HEK293 (cell line): Measurements from ENCODE around the gene CLSTN1.

Experiments used
- CTCF ChIA-PET: fragments of 350-600 bp; formaldehyde crosslinking; extraction: SDS; loops from one replicate; lab custom pipeline; 2021; ENCODE audit warnings: antibody characterized with exemption; lab: Yijun Ruan, JAX
- POLR2A ChIA-PET: fragments of 300-600 bp; formaldehyde crosslinking; extraction: SDS; loops from one replicate; lab custom pipeline; 2020; ENCODE audit warnings: antibody characterized with exemption, inconsistent platforms; lab: Yijun Ruan, JAX
- H3K27ac ChIP-seq: fragments of 200-500 bp; sonication (Bioruptor generic); 2 replicates; pipeline ENCODE4 v1.5.1; 2014; ENCODE audit warnings: low read depth, low read length, control low read depth, inconsistent platforms; ENCODE audit errors: extremely low read depth
- H3K36me3 ChIP-seq, 2 experiments: fragments of 200-500 bp in 1 of 2; sonication (Bioruptor generic) in 1 of 2; 1 replicate in 1 of 2; 2 replicates in 1 of 2; pipeline ENCODE4 v1.5.1; 2014 to 2017; ENCODE audit warnings: inconsistent platforms in 2 of 2, low read length in 2 of 2; ENCODE audit not compliant: control insufficient read depth in 2 of 2, insufficient read depth in 1 of 2
- H3K4me1 ChIP-seq: fragments of 200-500 bp; sonication (Bioruptor generic); 2 replicates; pipeline ENCODE4 v1.5.1; 2014; ENCODE audit warnings: mild to moderate bottlenecking, low read length, inconsistent platforms; ENCODE audit not compliant: control insufficient read depth, insufficient read depth
- H3K4me3 ChIP-seq: 2 replicates; pipeline ENCODE4 v1.5.1; 2011; ENCODE audit warnings: low read depth, mild to moderate bottlenecking, control low read depth, low read length, moderate library complexity
- H3K9me3 ChIP-seq: fragments of 200-500 bp; sonication (Bioruptor generic); 2 replicates; pipeline ENCODE4 v1.5.1; 2014; ENCODE audit warnings: low read depth, low read length, inconsistent platforms; ENCODE audit not compliant: control insufficient read depth, insufficient read depth
- ELK4 ChIP-seq: IDR thresholded peaks from 2 replicates; pipeline ENCODE4 v1.6.1; 2011; ENCODE audit warnings: mild to moderate bottlenecking, low read depth, low read length, borderline replicate concordance
- GLIS1 ChIP-seq: fragments of 450-650 bp; formaldehyde crosslinking; IDR thresholded peaks from 2 replicates; pipeline ENCODE4 v1.5.1; 2016; ENCODE audit warnings: missing biosample characterization, missing genetic modification characterization
- GLIS2 ChIP-seq: fragments of 450-650 bp; formaldehyde crosslinking; IDR thresholded peaks from 2 replicates; pipeline ENCODE4 v1.5.1; 2016; ENCODE audit warnings: missing biosample characterization, missing genetic modification characterization
- SCRT2 ChIP-seq: fragments of 450-650 bp; formaldehyde crosslinking; IDR thresholded peaks from 2 replicates; pipeline ENCODE4 v1.5.1; 2016; ENCODE audit warnings: missing biosample characterization, missing genetic modification characterization
- YY1 ChIP-seq: fragments of 450-650 bp; formaldehyde crosslinking; IDR thresholded peaks from 2 replicates; pipeline ENCODE4 v1.5.1; 2018; ENCODE audit warnings: missing biosample characterization, missing genetic modification characterization
- ZIC2 ChIP-seq: fragments of 450-650 bp; formaldehyde crosslinking; IDR thresholded peaks from 2 replicates; pipeline ENCODE4 v1.5.1; 2016; ENCODE audit warnings: missing biosample characterization, missing genetic modification characterization
- ZNF132 ChIP-seq: fragments of 450-650 bp; formaldehyde crosslinking; IDR thresholded peaks from 2 replicates; pipeline ENCODE4 v1.5.1; 2017; ENCODE audit warnings: missing biosample characterization, missing genetic modification characterization, borderline replicate concordance
- ZNF18 ChIP-seq: fragments of 450-650 bp; formaldehyde crosslinking; IDR thresholded peaks from 2 replicates; pipeline ENCODE4 v1.5.1; 2016; ENCODE audit warnings: missing biosample characterization, missing genetic modification characterization
- ZNF19 ChIP-seq: fragments of 450-650 bp; formaldehyde crosslinking; IDR thresholded peaks from 2 replicates; pipeline ENCODE4; 2016; ENCODE audit warnings: missing biosample characterization, missing genetic modification characterization, low read depth
- ZNF223 ChIP-seq: fragments of 450-650 bp; formaldehyde crosslinking; IDR thresholded peaks from 2 replicates; pipeline ENCODE4 v1.5.1; 2016; ENCODE audit warnings: missing biosample characterization, missing genetic modification characterization
- ZNF239 ChIP-seq: fragments of 450-650 bp; formaldehyde crosslinking; IDR thresholded peaks from 2 replicates; pipeline ENCODE4 v1.5.1; 2016; ENCODE audit warnings: missing biosample characterization, missing genetic modification characterization
- ZNF354C ChIP-seq: fragments of 450-650 bp; formaldehyde crosslinking; IDR thresholded peaks from 2 replicates; pipeline ENCODE4 v1.5.1; 2016; ENCODE audit warnings: missing biosample characterization, missing genetic modification characterization, low read depth, borderline replicate concordance
- ZNF404 ChIP-seq: fragments of 450-650 bp; formaldehyde crosslinking; IDR thresholded peaks from 2 replicates; pipeline ENCODE4 v1.5.1; 2017; ENCODE audit warnings: missing biosample characterization, missing genetic modification characterization
- ZNF548 ChIP-seq: fragments of 450-650 bp; formaldehyde crosslinking; IDR thresholded peaks from 2 replicates; pipeline ENCODE4 v1.5.1; 2016; ENCODE audit warnings: missing biosample characterization, missing genetic modification characterization
- ZNF600 ChIP-seq: fragments of 450-650 bp; formaldehyde crosslinking; IDR thresholded peaks from 2 replicates; pipeline ENCODE4 v1.5.1; 2016; ENCODE audit warnings: missing biosample characterization, missing genetic modification characterization
- ZNF776 ChIP-seq: fragments of 450-650 bp; formaldehyde crosslinking; IDR thresholded peaks from 2 replicates; pipeline ENCODE4 v1.5.0; 2017; ENCODE audit warnings: missing biosample characterization, missing genetic modification characterization, borderline replicate concordance
- ZNF792 ChIP-seq: fragments of 450-650 bp; formaldehyde crosslinking; IDR thresholded peaks from 2 replicates; pipeline ENCODE4 v1.5.1; 2016; ENCODE audit warnings: missing biosample characterization, missing genetic modification characterization
- ZNF837 ChIP-seq: fragments of 450-650 bp; formaldehyde crosslinking; IDR thresholded peaks from 2 replicates; pipeline ENCODE4 v1.5.1; 2016; ENCODE audit warnings: missing biosample characterization, missing genetic modification characterization
- TF ChIP-seq, protein P1 (sequence below): fragments of 450-650 bp; formaldehyde crosslinking; IDR thresholded peaks from 2 replicates; pipeline ENCODE4 v1.5.1; 2016; ENCODE audit warnings: missing biosample characterization, missing genetic modification characterization, borderline replicate concordance
- TF ChIP-seq, protein P2 (sequence below): fragments of 450-650 bp; formaldehyde crosslinking; IDR thresholded peaks from 2 replicates; pipeline ENCODE4 v1.5.1; 2016; ENCODE audit warnings: missing biosample characterization, missing genetic modification characterization
- TF ChIP-seq, protein P3 (sequence below): fragments of 450-650 bp; formaldehyde crosslinking; IDR thresholded peaks from 2 replicates; pipeline ENCODE4 v1.5.1; 2016; ENCODE audit warnings: missing biosample characterization, missing genetic modification characterization

The CLSTN1 gene

GRCh38 chr1:9871707-9872425, 48.1 kb upstream of the CLSTN1 start:
- Histone ChIP-seq H3K27ac (no peak overlapping the region), H3K4me3 (no peak overlapping the region), H3K9me3 (no peaks in the 10 kb centered on the region), H3K4me1 (no peaks in the 10 kb centered on the region; the same call in 1 of the 2 replicates), H3K36me3 (peaks cover 0 to 19% of the 10 kb centered on the region in 2 experiments; a peak in 1 of 3 replicates)
- CTCF ChIA-PET, result interaction anchor here (1.4 to 4.4 kb wide), 4 partner anchors 8 to 558 kb away, joined by 4 to 22 read pairs (median 6); partner anchors contain the start of gene CENPS
- POLR2A ChIA-PET, result no interaction called here
- TF ChIP-seq, protein P1, sequence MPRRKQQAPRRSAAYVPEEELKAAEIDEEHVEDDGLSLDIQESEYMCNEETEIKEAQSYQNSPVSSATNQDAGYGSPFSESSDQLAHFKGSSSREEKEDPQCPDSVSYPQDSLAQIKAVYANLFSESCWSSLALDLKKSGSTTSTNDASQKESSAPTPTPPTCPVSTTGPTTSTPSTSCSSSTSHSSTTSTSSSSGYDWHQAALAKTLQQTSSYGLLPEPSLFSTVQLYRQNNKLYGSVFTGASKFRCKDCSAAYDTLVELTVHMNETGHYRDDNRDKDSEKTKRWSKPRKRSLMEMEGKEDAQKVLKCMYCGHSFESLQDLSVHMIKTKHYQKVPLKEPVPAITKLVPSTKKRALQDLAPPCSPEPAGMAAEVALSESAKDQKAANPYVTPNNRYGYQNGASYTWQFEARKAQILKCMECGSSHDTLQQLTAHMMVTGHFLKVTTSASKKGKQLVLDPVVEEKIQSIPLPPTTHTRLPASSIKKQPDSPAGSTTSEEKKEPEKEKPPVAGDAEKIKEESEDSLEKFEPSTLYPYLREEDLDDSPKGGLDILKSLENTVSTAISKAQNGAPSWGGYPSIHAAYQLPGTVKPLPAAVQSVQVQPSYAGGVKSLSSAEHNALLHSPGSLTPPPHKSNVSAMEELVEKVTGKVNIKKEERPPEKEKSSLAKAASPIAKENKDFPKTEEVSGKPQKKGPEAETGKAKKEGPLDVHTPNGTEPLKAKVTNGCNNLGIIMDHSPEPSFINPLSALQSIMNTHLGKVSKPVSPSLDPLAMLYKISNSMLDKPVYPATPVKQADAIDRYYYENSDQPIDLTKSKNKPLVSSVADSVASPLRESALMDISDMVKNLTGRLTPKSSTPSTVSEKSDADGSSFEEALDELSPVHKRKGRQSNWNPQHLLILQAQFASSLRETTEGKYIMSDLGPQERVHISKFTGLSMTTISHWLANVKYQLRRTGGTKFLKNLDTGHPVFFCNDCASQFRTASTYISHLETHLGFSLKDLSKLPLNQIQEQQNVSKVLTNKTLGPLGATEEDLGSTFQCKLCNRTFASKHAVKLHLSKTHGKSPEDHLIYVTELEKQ, result no peak
- TF ChIP-seq ZIC2 (tag by site-specific recombination), result peak; percentile 97
- no peak for TF ChIP-seq ZNF837 (tag by site-specific recombination)
- peak; percentile 92 for TF ChIP-seq GLIS1 (tag by site-specific recombination)
- no peak for TF ChIP-seq ZNF223 (tag by site-specific recombination)
- TF ChIP-seq YY1 (tag by site-specific recombination), result no peak
- no peak for TF ChIP-seq ZNF18 (tag by site-specific recombination)
- TF ChIP-seq ZNF600 (tag by site-specific recombination), result no peak
- TF ChIP-seq ZNF404, result no peak
- TF ChIP-seq GLIS2, result 0 out of 2 replicates have a peak, but pooled peaks have one; percentile 49

DNA sequence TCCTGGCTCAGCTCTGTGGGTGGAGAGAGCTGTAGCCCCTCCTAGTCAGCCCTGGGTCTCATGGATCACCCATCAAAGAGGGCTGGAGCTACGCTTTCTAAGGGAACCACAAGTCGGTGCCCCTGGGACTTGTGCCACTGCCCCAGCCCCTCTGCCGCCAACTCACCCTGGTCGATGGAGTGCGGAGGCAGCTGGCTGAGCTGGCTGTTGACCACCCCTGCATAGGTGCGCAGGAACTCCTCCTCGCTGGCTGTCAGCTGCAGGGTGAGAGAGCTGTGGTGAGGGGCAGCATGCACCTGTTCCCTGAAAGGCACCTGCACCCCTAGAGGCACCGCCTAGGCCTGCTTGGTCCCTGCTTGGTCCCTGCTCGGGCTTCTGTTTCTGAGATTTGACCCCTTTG, 47.3 kb upstream of the CLSTN1 start:
- CTCF ChIA-PET, result interaction anchor here (4.4 kb wide), 1 partner anchor 86 kb away, joined by 22 read pairs; no protein-coding TSS in a partner anchor
- POLR2A ChIA-PET, result no interaction called here
- peaks cover 0 to 19% of the 10 kb centered on the region in 2 experiments; a peak in 1 of 3 replicates for H3K36me3 ChIP-seq
- H3K27ac ChIP-seq, result no peak overlapping the region
- H3K4me3 ChIP-seq, result no peak overlapping the region
- H3K4me1 ChIP-seq, result no peaks in the 10 kb centered on the region; the same call in 1 of the 2 replicates
- H3K9me3 ChIP-seq, result no peaks in the 10 kb centered on the region
- TF ChIP-seq ELK4, result no peak
- no peak for TF ChIP-seq ZNF354C (tag by site-specific recombination)
- no peak for TF ChIP-seq ZNF548 (tag by site-specific recombination)
- no peak for TF ChIP-seq SCRT2 (tag by site-specific recombination)
- TF ChIP-seq, protein P2, sequence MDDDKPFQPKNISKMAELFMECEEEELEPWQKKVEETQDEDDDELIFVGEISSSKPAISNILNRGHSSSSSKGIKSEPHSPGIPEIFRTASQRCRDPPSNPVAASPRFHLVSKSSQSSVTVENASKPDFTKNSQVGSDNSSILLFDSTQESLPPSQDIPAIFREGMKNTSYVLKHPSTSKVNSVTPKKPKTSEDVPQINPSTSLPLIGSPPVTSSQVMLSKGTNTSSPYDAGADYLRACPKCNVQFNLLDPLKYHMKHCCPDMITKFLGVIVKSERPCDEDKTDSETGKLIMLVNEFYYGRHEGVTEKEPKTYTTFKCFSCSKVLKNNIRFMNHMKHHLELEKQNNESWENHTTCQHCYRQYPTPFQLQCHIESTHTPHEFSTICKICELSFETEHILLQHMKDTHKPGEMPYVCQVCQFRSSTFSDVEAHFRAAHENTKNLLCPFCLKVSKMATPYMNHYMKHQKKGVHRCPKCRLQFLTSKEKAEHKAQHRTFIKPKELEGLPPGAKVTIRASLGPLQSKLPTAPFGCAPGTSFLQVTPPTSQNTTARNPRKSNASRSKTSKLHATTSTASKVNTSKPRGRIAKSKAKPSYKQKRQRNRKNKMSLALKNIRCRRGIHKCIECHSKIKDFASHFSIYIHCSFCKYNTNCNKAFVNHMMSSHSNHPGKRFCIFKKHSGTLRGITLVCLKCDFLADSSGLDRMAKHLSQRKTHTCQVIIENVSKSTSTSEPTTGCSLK, result no peak
- TF ChIP-seq ZNF132, result no peak
- TF ChIP-seq ZNF19, result no peak
- no peak for TF ChIP-seq ZNF776
- TF ChIP-seq, protein P3, sequence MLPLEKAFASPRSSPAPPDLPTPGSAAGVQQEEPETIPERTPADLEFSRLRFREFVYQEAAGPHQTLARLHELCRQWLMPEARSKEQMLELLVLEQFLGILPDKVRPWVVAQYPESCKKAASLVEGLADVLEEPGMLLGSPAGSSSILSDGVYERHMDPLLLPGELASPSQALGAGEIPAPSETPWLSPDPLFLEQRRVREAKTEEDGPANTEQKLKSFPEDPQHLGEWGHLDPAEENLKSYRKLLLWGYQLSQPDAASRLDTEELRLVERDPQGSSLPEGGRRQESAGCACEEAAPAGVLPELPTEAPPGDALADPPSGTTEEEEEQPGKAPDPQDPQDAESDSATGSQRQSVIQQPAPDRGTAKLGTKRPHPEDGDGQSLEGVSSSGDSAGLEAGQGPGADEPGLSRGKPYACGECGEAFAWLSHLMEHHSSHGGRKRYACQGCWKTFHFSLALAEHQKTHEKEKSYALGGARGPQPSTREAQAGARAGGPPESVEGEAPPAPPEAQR (tag by site-specific recombination), result no peak
- no peak for TF ChIP-seq ZNF239 (tag by site-specific recombination)
- TF ChIP-seq ZNF792 (tag by site-specific recombination), result no peak
